CMK (cell line): ENCODE data around the gene ZNF497.
A peak's percentile ranks its signal among the peaks of the same experiment; 100 is the strongest.

ENCODE experiments used
- DNase-seq: peaks from one replicate; pipeline ENCODE4 v3.0.0-alpha.2; 2010; ENCODE audit warnings: low read depth

Gene ZNF497

DNA sequence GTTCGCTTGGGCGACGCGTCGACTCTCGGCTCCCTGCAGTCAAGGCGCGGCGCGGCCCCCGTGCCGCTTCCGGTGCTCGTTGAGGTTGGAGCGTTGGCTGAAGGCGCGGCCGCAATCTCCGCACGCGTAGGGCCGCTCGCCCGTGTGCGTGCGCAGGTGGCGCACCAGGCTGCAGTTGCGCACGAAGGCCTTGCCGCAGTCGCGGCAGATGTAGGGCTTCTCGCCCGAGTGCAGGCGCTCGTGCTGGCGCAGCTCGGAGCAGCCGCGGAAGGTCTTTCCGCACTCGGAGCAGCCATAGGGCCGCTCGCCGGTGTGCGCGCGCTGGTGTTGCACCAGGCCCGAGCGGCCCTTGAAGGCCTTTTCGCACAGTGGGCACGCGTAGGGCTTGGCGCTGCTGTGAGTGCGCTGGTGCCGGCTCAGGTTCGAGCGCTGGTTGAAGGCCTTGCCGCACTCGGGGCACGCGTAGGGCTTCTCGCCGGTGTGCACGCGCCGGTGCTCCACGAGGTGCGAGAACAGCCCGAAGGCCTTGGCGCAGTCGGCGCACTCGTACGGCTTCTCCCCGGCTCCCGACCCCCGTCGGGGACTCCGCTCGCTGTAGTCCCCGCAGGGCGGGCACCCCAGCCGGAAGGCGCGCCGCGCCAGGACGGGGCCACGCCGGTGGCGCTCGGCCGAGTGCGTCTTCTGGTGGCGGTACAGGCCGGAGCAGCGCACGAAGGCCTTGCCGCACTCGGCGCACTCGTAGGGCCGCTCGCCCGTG, 5.3 kb upstream of the ZNF497 start:
- DNase-seq, result no peak

DNA sequence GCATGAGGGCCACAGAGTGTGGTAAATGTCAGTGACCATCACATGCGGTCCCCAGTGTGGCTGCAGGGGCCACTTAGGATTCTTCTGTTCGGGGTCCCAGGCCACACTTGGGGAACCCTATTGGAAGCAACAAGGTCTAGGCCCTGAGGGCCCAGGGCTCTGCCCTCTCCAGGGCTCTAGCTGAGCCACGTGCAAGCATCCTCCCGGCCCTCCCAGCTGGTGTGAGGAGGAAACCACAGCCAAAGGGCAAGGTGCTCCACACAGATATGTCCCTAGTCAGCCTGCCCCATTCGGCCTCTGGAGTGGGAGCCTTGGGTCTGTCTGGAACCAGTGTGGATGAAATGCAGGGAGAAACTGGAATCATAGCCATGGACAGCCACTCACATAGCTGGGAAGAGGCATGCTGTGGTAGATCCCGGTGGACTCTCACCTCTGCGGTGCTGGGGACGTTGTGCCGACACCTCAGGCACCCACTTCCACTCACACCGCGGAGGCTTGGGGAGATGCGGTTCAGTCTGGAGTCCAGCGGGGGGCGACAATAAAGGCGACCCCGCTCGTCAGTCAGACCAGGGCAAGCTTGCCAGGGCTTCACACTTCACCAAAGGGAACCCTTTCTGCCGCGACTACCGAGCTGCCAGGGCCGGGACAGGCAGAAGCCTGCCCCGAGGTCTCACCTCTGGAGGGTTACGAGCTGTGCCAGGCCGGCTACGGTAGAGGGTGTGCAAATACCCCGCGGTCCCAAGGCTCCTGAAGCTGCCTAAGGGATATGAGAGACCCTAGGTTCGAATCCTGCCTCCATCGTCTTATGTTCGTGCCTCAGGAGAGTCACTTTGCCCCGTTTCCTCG, 4.3 kb upstream of the ZNF497 start:
- DNase-seq, result no peak

DNA sequence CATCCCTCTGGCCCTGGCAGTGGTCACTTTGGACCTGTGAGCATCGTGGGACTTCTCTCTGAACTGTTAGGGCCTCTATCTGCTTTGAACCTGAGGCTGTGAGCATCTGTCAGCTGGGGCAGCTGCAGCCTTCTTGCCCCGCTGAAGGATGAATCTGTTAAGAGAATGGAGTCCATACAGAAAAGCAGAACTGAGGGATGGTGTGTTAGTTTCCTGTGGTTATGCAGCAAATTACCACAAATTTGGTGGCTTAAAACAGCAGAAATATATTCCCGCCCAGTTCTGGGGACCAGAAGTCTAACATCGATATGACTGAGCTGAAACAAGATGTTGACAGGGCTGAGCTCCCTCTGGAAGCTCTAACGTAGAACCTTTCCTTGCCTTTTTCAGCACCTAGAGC, 1.6 kb upstream of the ZNF497 start:
- no peak for DNase-seq

DNA sequence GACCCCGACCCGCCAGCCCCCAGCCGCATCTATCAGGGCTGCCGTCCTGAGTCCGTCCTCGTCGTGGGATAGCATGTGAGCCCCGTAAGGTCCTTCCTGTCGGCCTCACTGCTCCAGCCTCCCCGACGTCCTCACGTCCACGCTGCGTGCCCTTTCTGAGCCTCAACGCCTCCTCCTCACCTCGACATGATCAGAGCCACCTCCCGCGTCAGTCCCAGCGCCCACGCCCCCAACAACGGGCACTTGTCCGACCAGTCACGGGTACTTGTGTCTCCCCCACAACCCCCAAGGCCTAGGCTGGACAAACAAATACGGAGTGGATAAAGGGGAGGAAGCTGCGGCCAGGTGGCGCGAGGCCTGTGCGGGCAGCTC, 665 bp downstream of the ZNF497 start:
- peak; percentile 75 for DNase-seq

DNA sequence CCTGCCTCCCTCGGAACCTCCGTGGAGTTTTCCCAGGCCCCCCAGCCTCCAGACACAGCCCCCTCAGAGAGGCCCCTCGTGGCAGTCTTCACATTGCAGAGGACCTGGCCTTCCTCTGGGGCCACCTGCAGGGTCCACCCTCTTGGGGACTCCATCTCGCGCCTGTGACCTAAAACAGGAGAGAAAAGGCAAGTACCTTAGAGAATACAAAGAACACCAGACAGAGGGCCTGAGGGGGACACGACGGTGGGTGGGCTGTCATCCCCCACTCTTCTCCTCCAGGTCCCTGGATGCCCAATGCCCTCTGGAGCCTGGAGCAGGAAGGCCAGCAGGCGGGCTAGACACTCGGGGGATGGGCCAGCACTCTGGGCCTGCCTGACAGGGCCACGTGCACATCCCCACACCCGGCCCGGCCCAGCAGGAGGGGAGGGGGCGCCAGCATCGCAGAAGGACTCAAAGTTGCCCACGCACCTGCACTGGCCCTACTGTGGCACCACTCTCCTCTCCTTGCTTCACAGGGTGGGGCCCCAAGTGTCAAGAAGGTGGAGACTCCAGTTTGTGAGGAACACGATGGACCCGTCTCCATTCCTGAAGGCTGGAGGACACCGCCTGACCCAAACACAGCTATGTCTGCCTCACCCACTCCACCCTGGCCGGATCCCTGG, 4.9 kb downstream of the ZNF497 start:
- DNase-seq, result no peak

DNA sequence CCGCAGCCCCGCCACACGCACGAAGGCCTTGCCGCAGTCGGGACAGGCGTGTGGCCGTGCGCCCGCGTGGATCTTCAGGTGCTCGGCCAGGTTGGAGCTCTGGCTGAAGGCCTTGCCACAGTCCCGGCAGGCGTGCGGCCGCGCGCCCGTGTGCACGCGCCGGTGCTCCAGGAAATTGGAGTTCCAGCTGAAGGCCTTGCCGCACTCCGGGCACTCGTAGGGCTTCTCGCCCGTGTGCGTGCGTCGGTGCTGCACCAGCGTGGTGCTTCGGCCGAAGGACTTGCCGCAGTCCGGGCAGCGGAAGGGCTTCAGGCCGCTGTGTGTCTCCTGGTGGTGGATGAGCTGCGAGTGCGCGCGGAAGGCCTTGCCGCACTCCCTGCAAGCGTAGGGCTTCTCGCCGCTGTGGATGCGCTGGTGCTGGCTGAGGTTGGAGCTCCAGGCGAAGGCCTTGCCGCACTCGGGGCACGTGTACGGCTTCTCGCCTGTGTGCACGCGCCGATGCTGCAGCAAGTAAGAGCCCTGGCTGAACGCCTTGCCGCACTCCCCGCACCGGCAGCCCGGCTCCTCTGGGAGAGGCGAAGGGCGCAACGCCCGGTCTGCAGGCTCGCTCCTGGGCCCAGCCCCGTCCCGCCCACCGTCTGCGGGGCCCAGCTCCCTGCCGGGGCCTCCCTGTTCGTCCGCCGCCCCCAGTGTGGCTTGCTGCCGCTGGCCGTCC, 5.6 kb downstream of the ZNF497 start:
- no peak for DNase-seq

DNA sequence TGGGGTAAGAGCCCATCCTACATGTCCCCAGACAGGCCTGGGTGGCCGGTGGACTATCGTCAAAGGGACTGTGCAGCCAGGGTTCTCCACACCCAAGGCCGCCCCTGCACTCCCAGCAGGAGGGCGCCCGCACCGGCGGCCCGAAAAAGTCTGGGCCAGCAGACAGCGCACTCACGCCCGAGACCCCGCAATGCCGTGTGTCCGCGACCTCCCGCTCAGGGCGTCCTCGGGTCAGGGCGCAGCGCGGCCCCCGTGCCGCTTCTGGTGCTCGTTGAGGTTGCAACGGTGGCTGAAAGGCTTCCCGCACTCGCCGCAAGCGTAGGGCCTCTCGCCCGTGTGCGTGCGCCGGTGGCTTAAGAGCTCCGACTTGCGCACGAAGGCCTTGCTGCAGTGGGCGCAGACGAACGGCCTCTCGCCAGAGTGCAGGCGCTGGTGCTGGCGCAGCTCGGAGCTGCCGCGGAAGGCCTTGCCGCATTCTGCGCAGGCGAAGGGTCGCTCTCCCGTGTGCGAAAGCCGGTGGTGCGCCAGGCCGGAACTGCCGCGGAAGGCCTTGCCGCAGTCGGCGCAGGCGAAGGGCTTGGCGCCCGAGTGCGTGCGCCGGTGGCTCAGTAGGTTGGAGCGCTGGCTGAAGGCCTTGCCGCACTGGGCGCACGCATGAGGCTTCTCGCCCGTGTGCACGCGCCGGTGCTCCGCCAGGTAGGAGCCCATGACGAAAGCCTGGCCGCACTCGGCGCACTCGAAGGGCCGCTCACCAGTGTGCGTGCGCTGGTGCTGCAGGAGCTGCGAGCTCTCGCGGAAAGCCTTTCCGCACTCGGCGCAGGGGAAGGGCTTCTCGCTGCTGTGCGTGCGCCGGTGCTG, 6.4 kb downstream of the ZNF497 start:
- no peak for DNase-seq

DNA sequence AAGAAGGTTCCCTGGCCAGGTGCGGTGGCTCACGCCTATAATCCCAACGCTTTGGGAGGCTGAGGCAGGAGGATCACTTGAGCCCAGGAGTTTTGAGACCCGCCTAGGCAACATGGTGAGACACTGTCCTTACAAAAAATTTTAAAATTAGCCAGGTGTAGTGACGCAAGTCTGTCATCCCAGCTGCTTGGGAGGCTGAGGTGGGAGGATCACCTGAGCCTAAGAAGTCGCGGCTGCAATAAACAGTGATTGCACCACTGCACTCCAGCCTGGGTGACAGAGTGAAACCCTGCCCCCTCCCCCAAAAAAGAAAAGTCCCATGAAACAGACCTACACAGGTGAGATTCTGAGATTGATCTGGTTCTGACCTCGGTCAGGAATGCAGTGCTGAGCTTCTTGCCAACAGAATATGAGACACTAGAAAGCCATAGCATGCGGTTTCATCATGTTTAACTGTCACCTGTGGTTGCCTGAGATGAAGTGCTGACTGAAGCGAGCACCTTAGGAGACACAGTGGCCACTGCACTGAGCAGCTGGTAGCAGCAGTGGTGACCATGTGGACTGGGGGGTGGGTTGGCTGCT, 7.2 kb downstream of the ZNF497 start:
- DNase-seq, result no peak

DNA sequence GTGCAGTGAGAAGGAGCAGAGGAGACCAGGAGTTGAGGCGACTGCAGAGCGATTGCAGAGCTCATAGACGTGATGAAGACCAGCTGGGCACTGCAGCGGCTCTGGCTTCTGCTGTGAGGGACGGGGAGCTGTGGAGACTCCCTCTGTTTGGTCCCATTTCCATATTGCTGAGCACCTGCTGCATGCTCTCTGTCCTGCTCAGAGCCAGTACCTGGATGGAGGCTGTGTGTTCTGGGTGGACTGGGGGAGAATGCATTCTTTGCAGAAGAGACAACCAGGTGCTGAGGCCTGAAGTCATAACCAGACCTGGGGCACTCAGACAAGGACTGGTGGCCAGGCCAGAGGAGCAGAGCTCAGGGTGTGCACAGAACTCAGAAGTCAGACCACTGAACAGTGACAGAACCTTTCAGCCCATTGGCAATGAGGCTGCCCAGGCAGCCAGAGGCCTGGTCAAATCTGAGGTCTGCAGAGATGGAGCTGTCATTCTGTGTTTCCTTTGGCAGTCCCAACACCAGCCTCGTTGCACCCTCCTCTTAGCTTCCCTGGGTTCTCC, 8.0 kb downstream of the ZNF497 start:
- no peak for DNase-seq

DNA sequence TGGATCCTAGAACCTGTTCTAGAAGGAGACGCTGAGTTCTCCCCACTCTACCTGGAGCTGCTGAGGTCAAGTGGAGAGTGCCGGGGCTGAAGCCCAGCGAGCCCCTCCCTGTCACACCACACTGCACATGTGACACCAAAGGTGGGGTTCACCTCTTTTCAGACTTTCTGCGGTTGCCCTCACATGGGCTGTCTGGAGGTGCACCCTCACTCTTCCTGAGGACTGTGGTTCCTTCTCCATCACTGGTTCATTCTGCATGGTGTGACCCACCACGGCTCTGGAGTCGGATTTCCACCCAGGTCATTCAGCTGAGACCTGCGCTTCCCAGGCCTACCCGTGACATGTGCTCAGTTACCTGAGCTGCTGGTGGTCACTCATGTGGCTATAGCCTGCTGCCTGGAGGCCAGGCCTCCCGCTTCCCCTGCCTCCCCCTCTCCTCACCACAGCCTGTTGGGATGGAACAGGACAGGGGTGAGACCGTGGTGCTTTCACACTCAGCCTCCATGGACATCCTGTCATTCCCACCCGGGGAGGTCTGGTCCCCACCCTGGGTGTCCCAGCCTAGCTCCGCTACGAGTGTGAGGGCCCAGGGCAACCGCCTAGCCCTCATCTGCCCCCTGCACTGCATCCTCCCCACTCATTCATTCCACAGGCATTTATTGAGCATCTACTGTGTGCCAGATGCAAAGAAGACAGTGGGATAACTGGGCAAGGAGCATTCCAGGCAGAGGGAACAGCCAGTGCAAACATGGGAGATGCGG, 8.7 kb downstream of the ZNF497 start:
- no peak for DNase-seq

DNA sequence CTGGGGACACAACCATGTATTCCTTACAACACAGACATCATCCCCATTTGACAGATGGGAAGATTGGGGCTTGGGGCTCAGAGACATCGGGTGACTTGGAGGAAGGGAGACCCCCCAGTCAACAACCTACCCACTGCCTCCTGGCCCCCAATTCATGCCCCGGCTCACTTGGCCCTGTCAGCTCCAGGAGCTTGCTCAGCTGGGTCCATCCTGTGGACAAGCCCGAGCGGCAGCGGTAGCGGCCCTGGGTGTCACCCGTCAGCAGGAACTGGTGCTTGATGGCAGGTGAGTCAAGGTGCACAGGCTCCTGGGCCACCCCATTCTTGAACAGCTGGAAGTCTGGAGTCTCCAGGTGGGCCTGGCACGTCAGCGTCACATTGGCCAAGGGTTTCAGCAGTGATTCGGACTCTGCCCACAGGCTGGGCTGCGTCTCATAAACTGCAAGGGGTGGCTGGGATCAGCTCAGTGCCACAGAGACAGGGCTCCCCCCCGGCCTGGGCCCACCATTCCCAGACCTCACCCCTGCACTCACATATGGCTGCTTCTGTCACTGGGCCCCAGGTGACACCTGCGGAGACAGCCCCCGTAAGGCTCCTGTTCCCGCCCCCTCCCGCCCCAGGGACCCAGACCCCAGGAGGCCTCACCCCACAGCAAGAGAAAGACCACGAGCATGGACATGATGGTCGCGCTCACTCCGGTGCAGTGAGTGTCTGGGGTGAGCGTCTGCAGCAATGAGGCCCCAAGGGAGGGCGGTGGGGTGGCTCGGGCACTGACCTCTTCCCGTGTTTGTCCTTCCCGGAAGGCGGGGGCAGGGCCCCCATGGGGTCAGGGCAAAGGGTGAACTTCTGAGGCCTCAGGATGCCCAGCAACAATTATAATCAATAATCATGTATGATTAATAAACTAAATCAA, 9.5 kb downstream of the ZNF497 start, which contains the start of gene A1BG:
Gene A1BG (minus strand): TSS at position 733 of the 912 bp plus-strand sequence. CDS start 55 bp downstream, at position 678.
- DNase-seq, result no peak

DNA sequence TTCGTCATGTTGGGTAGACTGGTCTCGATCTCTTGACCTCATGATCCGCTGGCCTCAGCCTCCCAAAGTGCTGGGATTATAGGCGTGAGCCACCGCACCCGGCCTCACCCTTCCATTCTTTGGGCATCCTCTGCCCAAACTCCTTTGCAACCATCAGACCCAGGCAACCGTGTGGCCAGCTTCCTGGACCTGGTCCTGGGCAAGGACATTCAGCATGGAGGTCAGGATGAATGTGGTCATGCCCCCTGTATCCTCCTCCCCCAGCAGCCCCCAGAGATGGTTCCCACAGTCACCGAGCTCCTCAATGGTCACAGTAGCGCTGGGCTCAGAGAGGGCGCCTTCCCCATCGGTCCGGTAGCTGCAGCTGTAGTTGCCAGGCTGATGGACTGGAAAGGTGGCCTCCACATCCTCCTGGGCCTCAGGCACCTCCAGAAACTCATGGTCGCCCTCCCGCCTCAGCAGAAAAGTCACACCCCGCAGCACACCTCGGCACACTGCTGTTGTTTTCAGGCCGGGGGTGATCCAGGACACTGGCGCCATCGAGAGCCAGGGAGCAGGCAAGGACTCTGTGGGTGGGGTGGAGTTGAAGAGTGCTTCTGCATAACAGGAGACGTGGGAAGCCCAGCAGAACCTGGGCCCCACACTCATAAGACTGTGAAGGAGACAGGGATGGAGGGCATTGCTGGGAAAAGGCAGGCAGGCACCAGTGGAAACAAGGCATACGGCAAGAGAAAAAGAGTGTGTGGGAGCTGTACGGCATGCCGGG, 10.4 kb downstream of the ZNF497 start:
- no peak for DNase-seq

DNA sequence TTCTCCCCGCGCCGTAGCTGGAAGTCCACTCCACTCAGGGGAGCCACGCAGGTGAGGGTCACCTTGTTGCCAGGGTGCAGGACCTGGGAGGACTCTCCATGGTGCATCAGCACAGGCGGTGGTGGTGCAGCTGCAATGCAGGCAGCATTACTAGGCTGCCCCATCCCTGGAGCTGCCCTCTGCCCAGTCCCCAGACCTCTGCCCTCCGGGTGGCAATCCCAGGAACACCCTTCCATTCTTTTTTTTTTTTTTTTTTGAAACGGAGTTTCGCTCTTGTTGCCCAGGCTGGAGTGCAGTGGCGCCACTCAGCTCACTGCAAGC, 11.0 kb downstream of the ZNF497 start:
- no peak for DNase-seq

DNA sequence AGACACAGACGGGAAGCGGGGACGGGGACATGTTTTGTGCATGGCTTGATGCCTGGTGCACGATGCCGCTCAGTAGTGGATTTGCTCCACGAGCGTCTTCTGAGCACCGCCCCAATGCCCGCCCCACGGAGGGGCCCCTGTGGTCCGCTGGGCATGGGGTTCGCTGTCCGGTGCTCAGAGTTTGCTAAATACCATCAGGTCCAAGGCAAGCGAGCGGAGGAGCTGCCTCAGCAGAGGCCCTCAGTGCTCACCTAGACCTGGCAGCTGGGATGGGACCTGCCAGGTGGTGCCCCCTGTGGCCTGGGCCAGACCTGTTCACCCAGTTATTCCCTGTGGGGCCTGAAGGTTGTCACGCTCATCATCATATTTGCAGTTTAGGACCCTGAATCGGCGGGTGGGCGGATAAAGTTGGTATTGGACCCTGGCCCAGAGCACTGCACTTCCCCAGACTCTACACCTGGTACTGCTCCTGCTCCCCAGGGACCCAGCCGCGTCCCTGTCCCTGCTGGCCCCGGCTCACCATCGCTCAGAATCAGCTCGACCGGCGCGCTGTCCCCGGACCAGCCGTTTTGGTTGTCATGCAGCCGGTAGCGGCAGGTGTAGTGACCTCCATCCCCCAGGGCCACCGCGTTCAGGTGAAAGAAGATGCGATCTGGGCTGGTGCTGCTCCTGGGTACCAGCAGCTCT, 11.5 kb downstream of the ZNF497 start:
- DNase-seq, result no peak

DNA sequence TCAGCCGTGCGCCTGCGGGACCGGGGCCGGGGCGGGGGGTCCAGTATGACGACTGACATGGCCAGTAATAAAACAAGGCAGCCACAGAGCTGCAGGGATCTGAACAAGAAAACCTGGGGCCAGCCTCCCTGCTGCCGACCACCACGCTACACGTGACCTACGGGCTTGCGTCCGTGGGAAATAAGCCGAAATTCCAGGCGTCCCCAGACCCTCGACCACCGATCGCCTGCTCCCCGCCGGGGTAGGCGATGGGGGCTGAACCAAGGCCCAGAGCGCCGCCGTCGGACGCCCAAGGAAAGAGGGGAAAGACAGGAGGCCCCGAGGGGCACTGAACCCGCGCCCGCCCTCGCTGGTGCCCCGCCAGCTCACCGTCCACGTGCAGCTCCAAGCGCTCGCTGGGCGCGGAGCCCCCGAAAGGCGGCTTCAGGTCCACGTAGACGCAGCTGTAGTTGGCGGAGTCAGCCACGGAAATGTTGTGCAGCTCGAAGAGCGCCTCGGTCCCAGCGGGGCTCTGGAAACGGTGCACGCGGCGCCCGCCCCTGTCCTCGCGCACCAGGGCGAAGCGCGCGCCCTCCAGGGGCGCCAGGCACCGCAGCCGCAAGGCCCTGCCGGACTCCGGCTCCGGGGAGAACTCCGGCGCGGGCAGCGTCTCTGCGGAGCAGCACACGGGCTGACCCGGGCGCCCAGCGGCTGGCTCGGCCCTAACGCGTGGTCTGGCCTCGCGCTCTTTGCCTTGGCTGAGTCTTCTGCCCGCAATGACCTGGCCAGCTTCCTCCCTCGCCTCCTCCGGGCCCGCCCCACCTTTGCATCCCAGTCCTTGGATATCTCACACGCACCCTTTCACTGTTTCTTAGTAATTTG, 12.3 kb downstream of the ZNF497 start:
- no peak for DNase-seq

DNA sequence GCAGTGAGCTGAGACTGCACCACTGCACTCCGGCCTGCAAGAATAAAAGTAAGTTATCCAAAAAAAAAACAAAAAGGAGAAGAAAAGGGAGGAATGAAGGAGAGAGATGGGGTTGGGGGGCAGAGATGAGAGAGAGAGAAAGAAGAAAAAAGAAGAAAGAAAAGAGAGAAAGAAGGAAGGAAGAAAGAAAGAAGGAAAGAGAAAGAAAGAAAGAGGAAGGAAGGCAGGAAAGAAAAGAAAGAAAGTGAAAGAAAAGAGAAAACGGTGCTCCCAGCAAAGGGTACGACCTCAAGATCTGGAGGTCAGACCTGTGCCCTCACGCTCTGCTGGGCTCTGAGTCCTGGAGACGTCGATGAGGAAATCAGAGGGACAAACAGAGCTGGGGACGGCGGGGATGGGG, 13.0 kb downstream of the ZNF497 start:
- no peak for DNase-seq
